Right atrium auricular region (tissue), 2 donors: ENCODE measurements around the gene ACTR1A. TPM values are rescaled to one million over a fixed set of nuclear protein-coding genes. Genes with fewer than 3 reads are reported as not detected.

Experiments
- DNase-seq: peaks from one replicate; pipeline ENCODE4 v3.0.0-alpha.2; 2019; ENCODE audit warnings: low spot score
- H3K27ac ChIP-seq, 2 donors: fragments of 200-600 bp; sonication (generic); 1 replicate in 1 of 2; 2 replicates in 1 of 2; pipeline ENCODE4 v1.5.1; 2016 to 2019
- H3K27me3 ChIP-seq, 2 donors: fragments of 200-600 bp; sonication (generic); one replicate each; pipeline versions ENCODE4 v1.5.1 to v1.6.0; 2017 to 2019
- H3K36me3 ChIP-seq: fragments of 200-600 bp; sonication (generic); one replicate; pipeline ENCODE4 v1.5.1; 2016
- H3K4me1 ChIP-seq, 2 donors: fragments of 200-600 bp; sonication (generic); one replicate each; pipeline versions ENCODE4 v1.5.1 to v1.6.0; 2017 to 2019
- H3K4me3 ChIP-seq, 2 donors: fragments of 200-600 bp; sonication (generic); 1 replicate in 1 of 2; 2 replicates in 1 of 2; pipeline ENCODE4 v1.5.1; 2017 to 2019; ENCODE audit warnings: mild to moderate bottlenecking in 1 of 2, moderate library complexity in 1 of 2
- H3K9me3 ChIP-seq, 2 donors: fragments of 200-600 bp; sonication (generic); one replicate each; pipeline ENCODE4 v1.5.1; 2019
- CTCF ChIP-seq, 2 donors: fragments of 200-600 bp; sonication (generic); IDR thresholded peaks; one replicate each; pipeline ENCODE4 v1.5.1; 2019; ENCODE audit warnings: antibody characterized with exemption in 2 of 2
- total RNA-seq, 2 donors: library from RNA; depleted of rRNA; stranded (reverse); fragments of >200 nt; gene quantifications; one replicate each; pipeline ENCODE4 v1.1.0, GENCODE V29; 2016

Gene ACTR1A
- total RNA-seq, 2 donors from 2014 or later = 107 to 124 TPM

GRCh38 chr10:102505462-102506115 lies 3.1 kb upstream of the ACTR1A start:
- no peak for TF ChIP-seq CTCF (IDR thresholded peaks at IDR 0.05)
- Histone ChIP-seq H3K4me3 (peak overlapping the region in 1 of 2 donors; percentile 99), H3K36me3 (peaks cover 12% of the 10 kb centered on the region), H3K4me1 (peaks cover 0 to 47% of the 10 kb centered on the region in 2 donors), H3K27me3 (no peaks in the 10 kb centered on the region), H3K9me3 (no peaks in the 10 kb centered on the region), H3K27ac (no peak overlapping the region)
- DNase-seq = no peak

DNA sequence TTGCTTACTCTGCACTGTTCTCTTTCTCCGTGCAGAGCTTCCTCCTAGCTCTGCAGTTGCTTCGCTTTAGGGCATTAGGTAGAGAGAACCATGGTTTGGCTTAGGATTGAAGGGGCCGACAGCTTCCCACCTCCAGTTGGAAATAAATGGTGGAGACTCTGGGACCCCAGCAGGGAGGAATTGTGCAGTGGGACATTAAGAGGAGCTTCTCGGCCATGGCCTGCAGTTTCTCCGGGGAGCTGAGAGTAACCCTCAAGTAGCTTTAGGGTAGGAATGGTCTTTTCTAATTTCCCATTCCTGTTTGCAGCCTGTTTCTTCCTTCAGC lies 2.4 kb upstream of the ACTR1A start:
- no peaks in the 10 kb centered on the region for H3K27me3 ChIP-seq
- H3K27ac ChIP-seq = peak overlapping the region; percentile 84 to 94
- peak overlapping the region; percentile 99 for H3K4me3 ChIP-seq
- no peak for DNase-seq
- H3K9me3 ChIP-seq = no peaks in the 10 kb centered on the region
- peaks cover 10% of the 10 kb centered on the region for H3K36me3 ChIP-seq
- H3K4me1 ChIP-seq = peaks cover 0 to 52% of the 10 kb centered on the region in 2 donors
- TF ChIP-seq CTCF (IDR thresholded peaks at IDR 0.05) = no peak

DNA sequence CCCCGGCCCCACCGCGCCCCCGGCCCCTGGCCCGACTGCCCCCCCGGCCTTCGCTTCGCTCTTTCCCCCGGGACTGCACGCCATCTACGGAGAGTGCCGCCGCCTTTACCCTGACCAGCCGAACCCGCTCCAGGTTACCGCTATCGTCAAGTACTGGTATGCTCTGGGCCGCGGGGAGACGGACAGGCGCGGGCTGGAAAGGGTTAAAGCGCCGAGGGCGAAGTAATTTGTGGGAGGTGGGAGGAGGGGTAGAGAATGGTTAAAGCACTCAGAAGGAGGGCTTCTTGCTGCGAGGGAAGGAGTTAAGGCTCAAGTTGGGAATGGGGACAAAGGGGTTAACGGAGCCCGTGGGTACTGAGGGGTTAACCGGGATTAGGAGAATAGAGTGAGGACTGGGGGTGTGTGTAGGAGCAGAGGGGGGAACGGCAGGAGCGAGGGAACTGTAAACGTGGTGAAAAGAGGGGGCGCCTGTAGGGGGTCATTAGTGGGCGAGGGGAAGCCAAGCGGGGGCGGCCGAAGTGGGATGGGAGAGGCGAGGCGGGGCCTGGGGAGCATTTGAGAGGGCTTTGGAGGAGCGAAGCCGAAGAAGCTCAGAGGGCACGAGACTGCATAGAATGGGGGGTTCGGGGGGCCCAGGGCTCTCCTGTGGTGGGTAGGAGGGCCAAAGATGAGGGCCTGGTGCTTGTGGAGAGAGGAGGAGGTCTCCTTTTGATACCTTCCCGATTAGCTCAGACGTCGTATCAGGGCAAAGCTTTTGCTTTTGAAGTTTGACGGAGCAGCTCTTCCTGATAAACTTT lies 1.9 kb upstream of the ACTR1A start:
- DNase-seq = no peak
- Histone ChIP-seq H3K36me3 (peaks cover 4% of the 10 kb centered on the region), H3K4me1 (peaks cover 0 to 58% of the 10 kb centered on the region in 2 donors)

GRCh38 chr10:102503264-102504178 lies 1.0 kb upstream of the ACTR1A start, which contains the start of gene SUFU:
TSS of gene SUFU (plus strand) at chr10:102503972. CDS start at chr10:102504153, 181 bp downstream.
- peak within 1 kb of the TSS; percentile 94 to 97 for H3K27ac ChIP-seq
- peak; percentile 82 to 93 for TF ChIP-seq CTCF (IDR thresholded peaks at IDR 0.05)
- no peaks in the 10 kb centered on the region for H3K36me3 ChIP-seq
- peaks cover 0 to 66% of the 10 kb centered on the region in 2 donors for H3K4me1 ChIP-seq
- peak within 1 kb of the TSS; percentile 99 for H3K4me3 ChIP-seq
- no peaks in the 10 kb centered on the region for H3K27me3 ChIP-seq
- DNase-seq = peak; percentile 99
- no peaks in the 10 kb centered on the region for H3K9me3 ChIP-seq

More for the DNA sequence above, 1.9 kb upstream of the ACTR1A start:
- Histone ChIP-seq H3K4me3 (peak overlapping the region; percentile 99), H3K9me3 (no peaks in the 10 kb centered on the region), H3K27me3 (no peaks in the 10 kb centered on the region), H3K27ac (peak overlapping the region; percentile 84 to 94)
- no peak for TF ChIP-seq CTCF (IDR thresholded peaks at IDR 0.05)

GRCh38 chr10:102502029-102502336 lies 529 bp downstream of the ACTR1A start:
- peak; percentile 100 for DNase-seq
- no peaks in the 10 kb centered on the region for H3K36me3 ChIP-seq
- peaks cover 0 to 59% of the 10 kb centered on the region in 2 donors for H3K4me1 ChIP-seq
- peak overlapping the region; percentile 89 to 99 for H3K4me3 ChIP-seq
- no peak for TF ChIP-seq CTCF (IDR thresholded peaks at IDR 0.05)
- H3K27me3 ChIP-seq = no peaks in the 10 kb centered on the region
- H3K9me3 ChIP-seq = no peaks in the 10 kb centered on the region
- H3K27ac ChIP-seq = peak overlapping the region; percentile 94 to 97
